ELF-1 (cell line): ENCODE results near the gene CEP63.

Source experiments
- DNase-seq: peaks from one replicate; pipeline ENCODE4 v3.0.0-alpha.2; 2016; ENCODE audit warnings: low read depth, low spot score

CEP63 gene

GRCh38 chr3:134608023-134608770 is 122.3 kb downstream of the CEP63 start:
- no peak for DNase-seq

DNA sequence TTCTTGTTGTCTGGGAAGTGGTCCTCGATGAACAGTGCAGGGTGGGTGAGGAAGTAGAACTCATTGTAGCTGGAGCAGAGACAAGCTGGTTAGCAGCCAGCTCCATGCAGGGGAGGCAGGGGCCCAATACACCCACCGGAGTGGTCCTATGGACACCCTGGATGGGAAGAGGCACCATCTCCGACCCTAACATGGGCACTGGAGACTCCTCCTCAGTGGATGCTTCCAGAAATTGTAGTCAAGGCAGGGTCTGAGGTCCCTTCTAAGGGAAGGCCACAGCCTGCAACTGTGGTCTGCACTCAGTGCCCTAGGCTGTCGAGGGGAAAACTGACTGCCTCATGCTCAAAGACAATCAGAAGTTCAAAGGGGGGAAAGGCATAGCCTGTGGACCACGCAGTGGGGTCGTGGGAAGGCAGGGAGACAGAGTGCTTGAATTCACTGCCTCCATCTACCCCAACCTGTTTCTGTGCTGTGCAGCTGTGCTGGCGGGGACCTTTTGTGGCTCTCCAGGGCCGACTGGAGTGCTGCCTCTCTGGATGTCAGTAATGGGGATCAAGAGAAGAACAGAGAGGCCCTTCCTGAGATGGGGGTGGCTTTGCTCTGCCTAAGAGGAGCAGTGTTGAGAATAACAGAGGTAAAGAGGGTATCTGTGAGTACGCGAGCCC is 123.0 kb downstream of the CEP63 start:
- no peak for DNase-seq

DNA sequence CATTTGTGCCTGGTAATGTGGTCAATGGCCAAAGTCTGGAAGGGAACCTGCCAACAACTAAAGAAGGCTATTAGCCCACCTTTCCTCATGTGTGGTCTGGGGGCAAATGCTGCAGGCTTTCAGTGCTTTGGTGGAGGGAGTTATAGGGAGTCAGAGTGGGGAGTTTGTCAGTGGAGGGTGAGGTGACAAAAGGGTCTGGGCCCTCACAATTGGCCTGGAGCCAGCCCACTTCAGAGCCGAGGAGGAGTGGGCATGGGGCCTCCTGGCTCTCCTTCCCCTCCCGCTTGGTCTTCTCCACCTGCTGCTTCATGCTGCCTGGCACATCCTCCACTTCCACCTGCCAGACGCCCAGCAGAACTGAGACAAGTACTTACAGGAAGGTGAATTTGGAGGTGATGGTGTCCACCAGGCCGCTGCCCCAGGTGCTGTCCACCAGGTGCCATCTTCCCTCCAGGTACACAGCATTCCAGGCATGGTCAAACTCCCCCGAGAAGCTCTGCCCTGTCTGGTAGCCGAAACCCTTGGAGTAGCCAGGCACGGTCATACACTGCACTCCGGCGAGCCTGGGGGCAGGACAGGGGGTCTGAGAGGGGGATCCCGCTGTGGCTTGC is 124.1 kb downstream of the CEP63 start:
- DNase-seq, result no peak

GRCh38 chr3:134610432-134611385 is 124.9 kb downstream of the CEP63 start:
- DNase-seq, result no peak

DNA sequence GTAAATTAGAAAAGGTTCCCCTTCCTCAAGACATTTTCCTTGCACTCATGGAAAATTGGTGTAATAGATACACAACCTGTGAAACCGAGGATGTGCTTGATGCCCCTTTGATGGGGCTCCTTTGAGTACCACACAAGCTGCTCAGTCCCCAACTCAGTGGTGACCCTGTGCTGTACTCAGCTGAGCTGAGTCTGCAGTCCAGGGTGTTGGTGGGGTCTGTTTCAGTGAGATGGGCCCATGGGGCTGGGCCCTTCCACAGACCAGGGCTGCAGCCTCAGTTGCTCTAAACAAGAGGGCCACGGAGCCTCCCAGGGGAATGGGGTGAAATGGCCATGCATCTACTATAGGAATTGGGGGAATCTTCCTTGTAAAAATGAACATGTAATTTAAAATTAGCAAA is 125.7 kb downstream of the CEP63 start:
- no peak for DNase-seq

DNA sequence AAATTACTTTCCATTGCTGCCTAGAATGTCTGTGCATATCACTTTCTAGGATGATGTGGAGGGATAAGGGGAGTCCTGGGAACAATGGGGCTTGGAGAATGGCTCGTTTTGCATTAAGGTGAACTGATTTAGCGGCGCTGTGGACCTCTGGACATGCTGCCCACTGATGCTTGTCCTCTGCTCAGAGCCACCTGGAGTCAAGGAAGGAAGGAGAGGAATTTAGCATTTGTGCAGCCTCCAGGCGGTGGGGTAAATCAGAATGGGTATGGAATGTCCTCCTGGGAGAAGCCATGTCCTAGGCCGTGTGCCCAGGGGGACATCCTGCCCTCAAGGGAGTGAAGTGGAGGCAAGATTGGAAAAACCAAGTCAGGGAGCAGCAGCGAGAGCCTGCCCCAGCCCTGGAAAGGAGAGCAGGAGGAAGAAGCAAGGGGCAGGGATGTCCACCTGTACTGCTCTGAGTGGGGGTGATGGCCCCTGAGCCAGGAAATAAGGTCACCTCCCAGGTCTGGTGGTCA is 127.2 kb downstream of the CEP63 start:
- no peak for DNase-seq

DNA sequence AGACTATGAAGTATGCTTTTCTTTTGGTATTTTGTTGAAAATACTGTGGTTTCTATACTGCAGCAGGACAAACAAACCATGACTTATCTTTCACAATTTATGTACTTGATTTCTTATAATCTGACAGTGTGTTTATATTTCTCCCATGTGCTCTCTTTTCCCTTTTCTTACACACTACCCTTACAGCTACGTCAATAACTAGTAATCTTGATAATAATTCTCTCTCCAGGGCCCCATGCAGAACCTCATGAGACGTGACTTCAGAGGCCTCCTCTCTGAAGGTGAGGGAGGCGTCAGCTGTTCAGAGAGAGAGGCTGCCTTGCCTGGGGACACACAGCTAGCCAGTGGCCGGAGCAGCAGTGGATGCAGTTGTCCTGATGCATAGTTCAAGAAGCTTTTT is 129.1 kb downstream of the CEP63 start:
- no peak for DNase-seq

DNA sequence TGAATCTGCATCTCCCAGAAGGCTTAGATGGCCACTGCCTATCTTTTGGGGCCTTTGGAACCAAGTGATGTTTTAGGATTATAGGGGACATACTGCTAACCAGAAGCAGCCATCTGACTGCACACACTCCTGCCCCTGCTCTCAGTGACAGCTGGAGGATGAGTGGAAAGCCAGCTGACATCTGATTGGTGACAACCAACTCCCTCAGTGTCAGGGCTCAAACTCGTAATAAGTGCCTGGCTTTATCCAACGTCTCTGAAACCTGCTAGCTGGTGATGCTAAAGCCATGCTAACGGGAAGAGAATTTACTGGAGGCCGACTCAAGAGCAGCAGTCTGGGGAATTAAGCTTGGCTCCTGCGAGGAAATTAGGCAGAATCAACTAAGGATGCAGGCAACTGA is 129.9 kb downstream of the CEP63 start:
- no peak for DNase-seq

DNA sequence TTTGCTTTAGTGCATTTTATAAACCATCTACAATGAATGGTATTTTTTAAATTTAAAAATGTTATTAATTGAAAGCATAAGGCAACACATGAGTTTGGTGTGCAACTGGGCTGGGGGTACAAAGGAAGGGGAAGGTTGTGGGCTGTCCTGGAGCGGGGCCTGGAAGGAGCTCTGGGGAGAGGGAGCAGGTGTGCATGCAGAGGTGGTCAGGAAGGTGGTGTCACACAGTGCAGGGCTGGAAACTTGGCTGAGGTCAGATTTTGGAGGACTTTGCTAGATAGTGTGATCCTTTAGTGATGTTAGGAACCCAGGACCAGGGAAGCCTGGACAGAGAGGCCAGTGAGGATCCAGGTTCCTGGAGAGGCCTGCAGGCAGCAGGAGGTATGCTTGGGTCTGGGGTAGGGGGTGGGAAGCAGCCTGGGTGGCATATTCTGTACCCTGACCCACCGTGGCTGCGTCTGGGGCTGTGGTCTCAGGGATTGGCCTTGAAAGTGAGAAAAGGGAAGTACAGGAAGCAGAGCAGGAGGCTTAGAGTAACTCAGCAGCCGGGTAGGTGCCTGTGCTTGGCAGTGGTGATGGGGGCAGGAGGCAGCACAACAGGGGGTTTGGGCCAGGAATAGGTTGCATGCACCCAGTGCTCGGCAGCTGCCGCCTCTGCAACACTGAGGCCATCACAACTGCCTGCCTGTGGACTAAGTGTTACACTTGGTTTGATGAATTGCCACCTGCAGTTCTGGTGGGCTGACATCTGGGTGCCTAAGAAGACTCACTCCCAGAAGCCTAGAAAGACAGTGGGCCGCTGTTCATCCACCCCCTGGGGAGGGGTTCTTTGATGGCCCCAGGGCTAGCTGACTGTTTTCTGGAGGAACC is 132.0 kb downstream of the CEP63 start:
- no peak for DNase-seq

- DNase-seq, result no peak
These were observed 132.8 kb downstream of the CEP63 start for GRCh38 chr3:134618478-134619300.

DNA sequence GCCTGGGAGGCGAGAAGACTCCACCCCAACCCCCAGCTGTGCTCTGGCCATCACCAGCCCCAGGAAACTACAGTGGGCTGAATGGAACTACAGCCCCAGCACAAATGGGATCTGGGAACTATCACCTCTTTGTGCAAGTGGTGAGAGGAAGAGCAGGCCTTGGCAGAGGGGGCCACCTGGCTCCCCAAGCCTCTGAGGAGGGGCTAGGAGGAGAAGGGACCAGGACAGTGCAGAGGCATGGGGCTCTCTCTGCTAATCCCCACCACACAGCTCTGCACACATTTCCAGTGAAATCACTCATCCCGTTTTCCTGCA is 133.4 kb downstream of the CEP63 start:
- DNase-seq, result no peak

GRCh38 chr3:134619884-134620445 is 134.1 kb downstream of the CEP63 start:
- DNase-seq, result no peak

DNA sequence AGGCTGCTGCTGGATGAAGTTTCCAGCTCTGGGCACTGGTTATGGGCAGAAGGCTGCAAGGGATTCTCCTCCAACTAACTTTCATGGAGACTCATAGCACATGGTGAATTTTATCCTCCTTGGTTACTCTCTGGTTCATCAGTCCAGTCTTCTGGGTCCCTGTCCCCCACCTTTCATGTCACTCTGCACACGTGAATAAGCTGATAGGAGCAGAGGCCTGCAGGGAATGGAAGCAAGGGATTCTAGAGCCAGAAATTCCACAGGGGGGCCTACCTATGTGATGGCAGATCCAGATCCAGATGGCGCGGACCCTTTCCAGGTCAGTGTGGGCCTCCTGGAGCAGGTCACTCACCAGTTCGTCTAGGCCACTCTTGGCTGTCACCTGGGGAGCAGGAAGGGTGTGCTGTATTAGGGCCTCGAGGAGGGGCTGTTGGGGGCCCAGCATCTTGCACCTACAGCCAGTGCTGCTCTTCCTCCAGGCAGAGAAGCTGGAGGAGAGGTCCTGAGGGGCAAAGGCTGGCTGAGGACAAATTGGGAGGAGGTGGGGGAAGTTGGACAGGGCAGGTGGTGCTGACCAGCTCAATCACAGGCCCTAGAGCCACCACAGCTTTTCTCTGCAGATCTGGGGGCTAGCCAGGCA is 134.7 kb downstream of the CEP63 start:
- DNase-seq, result no peak

DNA sequence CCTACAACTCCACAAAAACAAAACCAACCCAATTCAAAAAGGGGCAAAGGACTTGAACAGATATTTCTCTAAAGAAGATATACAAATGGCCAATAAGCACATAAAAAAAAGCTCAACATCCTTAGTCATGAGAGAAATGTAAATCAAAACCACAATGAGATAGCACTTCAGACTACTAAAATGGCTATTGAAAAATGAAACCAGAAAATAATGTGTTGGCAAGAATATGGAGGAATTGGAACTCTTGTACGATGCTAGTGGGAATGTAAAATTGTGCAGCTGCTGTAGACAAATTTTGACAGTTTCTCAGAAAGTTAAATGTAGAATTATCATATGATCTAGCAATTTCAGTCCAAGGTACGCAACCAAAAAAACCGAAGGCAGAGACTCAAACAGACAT is 136.0 kb downstream of the CEP63 start:
- no peak for DNase-seq

- DNase-seq, result no peak
These were observed 137.0 kb downstream of the CEP63 start for GRCh38 chr3:134622806-134623365.

DNA sequence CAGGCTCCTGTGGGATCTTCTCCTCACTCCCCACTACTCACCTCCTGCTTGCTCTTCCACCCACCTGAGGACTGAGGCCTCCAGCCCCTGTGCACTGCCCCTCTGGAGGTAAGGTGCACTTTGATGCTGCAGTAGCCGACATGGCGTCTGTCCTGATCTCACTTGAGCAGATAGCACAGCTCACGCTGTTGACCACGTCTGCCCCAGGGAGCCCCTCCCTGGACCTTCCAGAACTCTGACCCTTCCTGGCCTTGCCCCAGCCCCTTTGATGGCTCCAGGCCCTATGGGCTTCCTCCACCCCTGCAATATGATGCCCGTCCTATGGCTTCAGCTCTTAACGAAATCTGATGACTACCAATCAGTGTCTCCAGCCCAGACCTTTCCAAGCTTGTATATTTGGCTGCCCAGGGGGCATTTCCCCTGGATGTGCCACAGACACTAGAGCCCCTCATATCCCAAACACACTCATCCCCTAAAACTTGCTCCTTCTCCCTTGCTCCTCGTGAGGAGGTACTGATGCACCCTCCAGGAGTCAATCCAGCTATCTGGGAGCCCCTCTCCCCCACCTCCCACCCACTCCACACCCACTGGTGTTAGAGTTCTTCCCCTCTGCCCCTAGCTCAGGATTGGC is 137.9 kb downstream of the CEP63 start:
- DNase-seq, result no peak
